GM06990 (cell line): ENCODE data around the gene AFDN.

Experiments used
- DNase-seq: peaks from one replicate; pipeline ENCODE4 v3.0.0-alpha.2; 2011; ENCODE audit not compliant: insufficient read length; ENCODE audit errors: extremely low read depth
- H3K27me3 ChIP-seq: replicated peaks from 2 replicates; pipeline ENCODE4 v1.6.0; 2011; ENCODE audit warnings: low read length; ENCODE audit not compliant: control insufficient read depth, insufficient read depth
- H3K36me3 ChIP-seq: 2 replicates; pipeline ENCODE4 v1.5.1; 2011; ENCODE audit warnings: low read length; ENCODE audit not compliant: control insufficient read depth, insufficient read depth
- H3K4me3 ChIP-seq: replicated peaks from 2 replicates; pipeline ENCODE4 v1.5.1; 2011; ENCODE audit warnings: low read depth, mild to moderate bottlenecking, control low read depth, low read length
- TF ChIP-seq, protein P1 (sequence below): IDR thresholded peaks from 2 replicates; pipeline ENCODE4 v1.5.1; 2011; ENCODE audit warnings: low read length, control low read depth, mild to moderate bottlenecking, inconsistent platforms; ENCODE audit not compliant: insufficient read depth, poor library complexity, severe bottlenecking

The AFDN gene

DNA sequence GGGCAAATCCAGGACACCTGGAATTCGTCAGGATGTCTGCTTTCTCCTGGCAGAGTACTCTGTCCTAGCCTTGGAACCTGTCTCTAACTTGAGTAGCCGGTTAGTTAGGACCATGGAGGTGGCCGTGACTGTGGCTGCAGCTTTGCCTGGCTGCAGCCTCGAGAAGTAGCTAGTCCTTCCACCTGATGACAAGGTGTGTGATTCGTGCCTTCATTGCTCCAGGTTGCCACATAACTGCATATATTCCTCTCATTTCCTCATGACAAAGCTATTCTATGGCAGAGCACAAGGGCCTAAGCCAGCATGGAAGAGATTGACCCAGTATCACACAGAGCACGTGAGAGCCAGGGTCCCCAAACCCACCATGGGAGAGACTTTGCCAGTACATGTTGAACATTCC is 130.9 kb downstream of the AFDN start:
- Histone ChIP-seq H3K36me3 (no peaks in the 10 kb centered on the region; the same call in 1 of the 2 replicates), H3K27me3 (no peaks in the 10 kb centered on the region), H3K4me3 (no peak overlapping the region)
- TF ChIP-seq, protein P1, sequence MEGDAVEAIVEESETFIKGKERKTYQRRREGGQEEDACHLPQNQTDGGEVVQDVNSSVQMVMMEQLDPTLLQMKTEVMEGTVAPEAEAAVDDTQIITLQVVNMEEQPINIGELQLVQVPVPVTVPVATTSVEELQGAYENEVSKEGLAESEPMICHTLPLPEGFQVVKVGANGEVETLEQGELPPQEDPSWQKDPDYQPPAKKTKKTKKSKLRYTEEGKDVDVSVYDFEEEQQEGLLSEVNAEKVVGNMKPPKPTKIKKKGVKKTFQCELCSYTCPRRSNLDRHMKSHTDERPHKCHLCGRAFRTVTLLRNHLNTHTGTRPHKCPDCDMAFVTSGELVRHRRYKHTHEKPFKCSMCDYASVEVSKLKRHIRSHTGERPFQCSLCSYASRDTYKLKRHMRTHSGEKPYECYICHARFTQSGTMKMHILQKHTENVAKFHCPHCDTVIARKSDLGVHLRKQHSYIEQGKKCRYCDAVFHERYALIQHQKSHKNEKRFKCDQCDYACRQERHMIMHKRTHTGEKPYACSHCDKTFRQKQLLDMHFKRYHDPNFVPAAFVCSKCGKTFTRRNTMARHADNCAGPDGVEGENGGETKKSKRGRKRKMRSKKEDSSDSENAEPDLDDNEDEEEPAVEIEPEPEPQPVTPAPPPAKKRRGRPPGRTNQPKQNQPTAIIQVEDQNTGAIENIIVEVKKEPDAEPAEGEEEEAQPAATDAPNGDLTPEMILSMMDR, result no peak
- DNase-seq, result no peak

GRCh38 chr6:167960579-167960978 is 133.9 kb downstream of the AFDN start:
- no peaks in the 10 kb centered on the region for H3K27me3 ChIP-seq
- no peak overlapping the region for H3K4me3 ChIP-seq
- DNase-seq, result no peak
- TF ChIP-seq, protein P1, result no peak
- H3K36me3 ChIP-seq, result no peaks in the 10 kb centered on the region; the same call in 1 of the 2 replicates

GRCh38 chr6:167962711-167963110 is 136.0 kb downstream of the AFDN start:
- TF ChIP-seq, protein P1, result no peak
- H3K36me3 ChIP-seq, result no peaks in the 10 kb centered on the region; the same call in 1 of the 2 replicates
- DNase-seq, result no peak
- H3K4me3 ChIP-seq, result no peak overlapping the region
- H3K27me3 ChIP-seq, result no peaks in the 10 kb centered on the region

GRCh38 chr6:167963589-167964057 is 136.9 kb downstream of the AFDN start:
- no peak for DNase-seq
- TF ChIP-seq, protein P1, result no peak
- no peaks in the 10 kb centered on the region; the same call in 1 of the 2 replicates for H3K36me3 ChIP-seq
- H3K27me3 ChIP-seq, result no peaks in the 10 kb centered on the region
- H3K4me3 ChIP-seq, result no peak overlapping the region

DNA sequence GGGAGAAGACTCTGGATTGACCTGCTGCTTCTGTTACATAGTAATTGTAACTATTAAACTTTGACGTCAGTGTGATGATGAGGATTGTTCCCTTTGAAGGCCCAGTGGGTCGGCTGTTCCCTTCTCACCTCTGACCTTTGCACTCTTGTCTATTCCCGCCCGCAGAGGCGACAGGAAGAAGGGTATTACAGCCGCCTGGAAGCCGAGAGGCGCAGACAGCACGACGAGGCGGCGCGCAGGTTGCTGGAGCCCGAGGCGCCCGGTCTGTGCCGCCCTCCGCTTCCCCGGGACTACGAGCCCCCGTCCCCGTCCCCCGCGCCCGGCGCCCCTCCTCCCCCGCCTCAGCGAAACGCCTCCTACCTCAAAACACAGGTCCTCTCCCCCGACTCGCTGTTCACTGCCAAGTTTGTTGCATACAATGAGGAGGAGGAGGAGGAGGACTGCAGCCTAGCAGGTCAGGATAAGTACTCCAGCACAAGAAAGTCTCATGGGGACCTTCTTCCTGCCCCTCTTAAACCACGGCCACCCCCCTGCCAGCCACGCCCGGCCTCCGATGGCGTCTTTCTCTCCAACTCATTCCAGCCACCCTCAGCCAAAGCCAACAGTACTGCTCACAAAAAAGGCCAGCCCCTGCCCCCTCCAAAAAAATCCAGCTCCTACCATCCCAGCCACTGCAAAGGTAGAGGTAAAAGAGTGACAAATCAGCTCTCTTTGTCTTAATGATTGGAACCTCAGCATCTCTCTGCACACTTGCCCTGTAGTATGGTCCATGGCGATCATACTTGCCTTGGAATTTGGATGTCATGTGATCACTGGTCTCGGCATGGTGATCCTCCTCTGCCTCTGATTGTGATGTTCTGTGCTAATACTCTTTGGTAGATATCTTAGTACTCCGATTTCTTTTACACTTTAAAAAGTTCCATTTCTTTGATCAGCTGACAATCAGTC is 139.2 kb downstream of the AFDN start:
- DNase-seq, result no peak
- H3K27me3 ChIP-seq, result no peaks in the 10 kb centered on the region
- H3K36me3 ChIP-seq, result no peaks in the 10 kb centered on the region; the same call in 1 of the 2 replicates
- TF ChIP-seq, protein P1, result no peak
- H3K4me3 ChIP-seq, result no peak overlapping the region
